Cardiac fibroblast (primary cell): ENCODE measurements around the gene C19orf25.

Experiments used
- DNase-seq, 2 donors: peaks; one replicate each; pipeline versions ENCODE4 v3.0.0 to v3.0.0-alpha.2; 2010; ENCODE audit warnings: low read depth in 2 of 2
- H3K4me3 ChIP-seq, 2 donors: replicated peaks in 1 of 2; 1 replicate in 1 of 2; 2 replicates in 1 of 2; pipeline ENCODE4 v1.5.1; 2011; ENCODE audit warnings: low read depth in 2 of 2, low read length in 2 of 2, mild to moderate bottlenecking in 2 of 2, moderate library complexity in 1 of 2
- CTCF ChIP-seq: IDR thresholded peaks from one replicate; pipeline ENCODE4 v1.5.1; 2011; ENCODE audit warnings: low read depth, mild to moderate bottlenecking, low read length, inconsistent platforms

Gene C19orf25

GRCh38 chr19:1435378-1435989 is 43.5 kb downstream of the C19orf25 start:
- no peak for TF ChIP-seq CTCF

GRCh38 chr19:1434577-1435060 is 44.4 kb downstream of the C19orf25 start:
- no peak for TF ChIP-seq CTCF
- H3K4me3 ChIP-seq, result no peak overlapping the region
- no peak for DNase-seq

More at GRCh38 chr19:1435378-1435989, 43.5 kb downstream of the C19orf25 start:
- no peak for DNase-seq
- no peak overlapping the region for H3K4me3 ChIP-seq

- no peak overlapping the region for H3K4me3 ChIP-seq
- TF ChIP-seq CTCF, result no peak
- DNase-seq, result no peak
Observed at GRCh38 chr19:1434040-1434366, 45.0 kb downstream of the C19orf25 start.

- DNase-seq, result no peak
- TF ChIP-seq CTCF, result no peak
- no peak overlapping the region for H3K4me3 ChIP-seq
Observed at GRCh38 chr19:1433119-1434039, 45.6 kb downstream of the C19orf25 start.

- no peak for DNase-seq
- no peak overlapping the region for H3K4me3 ChIP-seq
- TF ChIP-seq CTCF, result no peak
Observed at GRCh38 chr19:1432507-1432887, 46.5 kb downstream of the C19orf25 start.

GRCh38 chr19:1431759-1432506 is 47.1 kb downstream of the C19orf25 start:
- TF ChIP-seq CTCF, result no peak
- no peak for DNase-seq
- no peak overlapping the region for H3K4me3 ChIP-seq
